HG03159 (cell line): Measurements from ENCODE around the gene HTR3C.

Source experiments
- ATAC-seq: cut with Tn5 transposase; IDR thresholded peaks from one replicate; pipeline ENCODE4 v1.9.1; 2021; ENCODE audit warnings: mild to moderate bottlenecking, moderate library complexity; ENCODE audit not compliant: unreplicated experiment

Gene HTR3C

GRCh38 chr3:184082465-184082864 is 29.6 kb downstream of the HTR3C start:
- ATAC-seq, result no peak

GRCh38 chr3:184085389-184085852 is 32.6 kb downstream of the HTR3C start:
- no peak for ATAC-seq

- ATAC-seq, result no peak
These were observed 39.4 kb downstream of the HTR3C start for GRCh38 chr3:184092199-184092598.

- no peak for ATAC-seq
These were observed 44.0 kb downstream of the HTR3C start, which contains the start of gene HTR3E for GRCh38 chr3:184096811-184097383. Gene HTR3E (plus strand): TSS chr3:184097064. CDS start chr3:184097530, 466 bp downstream.

GRCh38 chr3:184097556-184097955 is 44.7 kb downstream of the HTR3C start:
- ATAC-seq, result no peak

GRCh38 chr3:184099806-184100686 is 47.2 kb downstream of the HTR3C start:
- no peak for ATAC-seq
